ENCODE results near the gene ALOXE3. TPM values are rescaled to one million over a fixed set of nuclear protein-coding genes. Genes with fewer than 3 reads are reported as not detected.

Gene ALOXE3
- polyA plus RNA-seq, 2 of the 4 experiments (the other 2 are of a cell fraction), result 0.35 to 0.40 TPM

DNA sequence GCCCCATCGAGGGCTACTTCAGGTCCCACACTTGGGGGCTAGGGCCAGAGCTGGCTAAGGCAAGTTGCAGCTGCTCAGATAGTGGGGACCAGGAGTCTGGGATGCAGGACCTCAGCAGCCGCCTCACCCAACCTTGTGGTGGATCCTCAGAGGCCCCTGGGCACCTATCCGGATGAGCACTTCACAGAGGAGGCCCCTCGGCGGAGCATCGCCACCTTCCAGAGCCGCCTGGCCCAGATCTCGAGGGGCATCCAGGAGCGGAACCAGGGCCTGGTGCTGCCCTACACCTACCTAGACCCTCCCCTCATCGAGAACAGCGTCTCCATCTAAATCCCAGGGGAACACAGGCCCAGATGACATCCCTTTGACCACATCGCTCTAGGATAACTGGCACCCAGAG, 70.1 kb downstream of the ALOXE3 start:
- CTCF ChIA-PET, result interaction anchor here (0.8 to 11.7 kb wide), 6 partner anchors 10 to 183 kb away, joined by 3 to 229 read pairs (median 8); no protein-coding TSS in a partner anchor
- no peak for FAIRE-seq
- WGBS (ENCODE audit: missing lambda C conversion rate), result 78% methylated on average over 12 of the region's 12 CpGs

DNA sequence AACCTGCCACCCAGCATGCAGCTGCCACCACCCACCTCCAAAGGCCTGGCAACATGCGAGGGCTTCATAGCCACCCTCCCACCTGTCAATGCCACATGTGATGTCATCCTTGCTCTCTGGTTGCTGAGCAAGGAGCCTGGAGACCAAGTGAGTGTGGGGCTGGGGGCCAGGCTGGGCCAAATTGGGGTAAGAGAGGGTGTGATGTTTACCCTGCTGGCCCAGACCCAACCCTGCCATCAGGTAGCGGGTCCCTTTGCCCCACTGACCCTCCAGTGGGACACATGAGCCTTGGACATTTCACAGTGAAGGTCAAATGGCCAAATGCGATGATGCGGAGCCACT, 70.6 kb downstream of the ALOXE3 start:
- DNase-seq (ENCODE audit: low read depth in 1 of 2, low spot score in 1 of 2) (no peak), FAIRE-seq (no peak), ATAC-seq (no peak)
- H3K4me3 ChIP-seq, result no peak overlapping the region
- no peak overlapping the region for H3K4me2 ChIP-seq
- no peaks in the 10 kb centered on the region for H3K4me1 ChIP-seq
- CTCF ChIA-PET, result interaction anchor here (0.8 to 11.7 kb wide), 9 partner anchors 10 to 185 kb away, joined by 3 to 229 read pairs (median 5); no protein-coding TSS in a partner anchor
- POLR2A ChIA-PET, result no interaction called here
- WGBS (ENCODE audit: missing lambda C conversion rate), result 70% methylated on average over 4 of the region's 4 CpGs
- no peak for TF ChIP-seq EHMT2 (IDR thresholded peaks at IDR 0.05; ENCODE audit: low read depth)
- TF ChIP-seq, protein P1, sequence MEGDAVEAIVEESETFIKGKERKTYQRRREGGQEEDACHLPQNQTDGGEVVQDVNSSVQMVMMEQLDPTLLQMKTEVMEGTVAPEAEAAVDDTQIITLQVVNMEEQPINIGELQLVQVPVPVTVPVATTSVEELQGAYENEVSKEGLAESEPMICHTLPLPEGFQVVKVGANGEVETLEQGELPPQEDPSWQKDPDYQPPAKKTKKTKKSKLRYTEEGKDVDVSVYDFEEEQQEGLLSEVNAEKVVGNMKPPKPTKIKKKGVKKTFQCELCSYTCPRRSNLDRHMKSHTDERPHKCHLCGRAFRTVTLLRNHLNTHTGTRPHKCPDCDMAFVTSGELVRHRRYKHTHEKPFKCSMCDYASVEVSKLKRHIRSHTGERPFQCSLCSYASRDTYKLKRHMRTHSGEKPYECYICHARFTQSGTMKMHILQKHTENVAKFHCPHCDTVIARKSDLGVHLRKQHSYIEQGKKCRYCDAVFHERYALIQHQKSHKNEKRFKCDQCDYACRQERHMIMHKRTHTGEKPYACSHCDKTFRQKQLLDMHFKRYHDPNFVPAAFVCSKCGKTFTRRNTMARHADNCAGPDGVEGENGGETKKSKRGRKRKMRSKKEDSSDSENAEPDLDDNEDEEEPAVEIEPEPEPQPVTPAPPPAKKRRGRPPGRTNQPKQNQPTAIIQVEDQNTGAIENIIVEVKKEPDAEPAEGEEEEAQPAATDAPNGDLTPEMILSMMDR (IDR thresholded peaks at IDR 0.05), result no peak
- H3K27ac ChIP-seq, result no peak overlapping the region
- H3K9me3 ChIP-seq, result no peaks in the 10 kb centered on the region

More for the DNA sequence above, 70.1 kb downstream of the ALOXE3 start:
- Histone ChIP-seq H3K9me3 (no peaks in the 10 kb centered on the region), H3K4me1 (no peaks in the 10 kb centered on the region), H3K4me2 (no peak overlapping the region), H3K27ac (no peak overlapping the region), H3K4me3 (no peak overlapping the region)
- DNase-seq (ENCODE audit: low read depth in 1 of 2, low spot score in 1 of 2) (no peak), ATAC-seq (no peak)
- TF ChIP-seq SMC3 (IDR thresholded peaks at IDR 0.05) (no peak), CEBPB (IDR thresholded peaks at IDR 0.05) (no peak), FOSB (CRISPR knock-in tag; IDR thresholded peaks at IDR 0.05) (no peak), RNF2 (IDR thresholded peaks at IDR 0.05; ENCODE audit: borderline replicate concordance, low read depth) (no peak), ZNF302 (CRISPR knock-in tag; IDR thresholded peaks at IDR 0.05) (no peak), CBX2 (IDR thresholded peaks at IDR 0.05; ENCODE audit: borderline replicate concordance, low read depth) (no peak), KDM1A (IDR thresholded peaks at IDR 0.05; ENCODE audit: low read depth) (no peak), PHF8 (IDR thresholded peaks at IDR 0.05; ENCODE audit: borderline replicate concordance, low read depth) (no peak), NR3C1 (IDR thresholded peaks at IDR 0.05) (no peak), MAZ (IDR thresholded peaks at IDR 0.05; ENCODE audit: borderline replicate concordance, low read depth, low read length) (no peak), RCOR1 (IDR thresholded peaks at IDR 0.05; ENCODE audit: low read depth, low read length) (no peak), BHLHE40 (IDR thresholded peaks at IDR 0.05; ENCODE audit: low read depth, low read length) (no peak), HOXB5 (CRISPR knock-in tag; IDR thresholded peaks at IDR 0.05) (no peak), HEYL (CRISPR knock-in tag; IDR thresholded peaks at IDR 0.05) (no peak), SREBF2 (IDR thresholded peaks at IDR 0.05) (no peak), RFX5 (IDR thresholded peaks at IDR 0.05) (no peak), POLR2AphosphoS2 (conservative IDR thresholded peaks at IDR 0.05; ENCODE audit: low read length) (no peak)
- TF ChIP-seq, protein P2, sequence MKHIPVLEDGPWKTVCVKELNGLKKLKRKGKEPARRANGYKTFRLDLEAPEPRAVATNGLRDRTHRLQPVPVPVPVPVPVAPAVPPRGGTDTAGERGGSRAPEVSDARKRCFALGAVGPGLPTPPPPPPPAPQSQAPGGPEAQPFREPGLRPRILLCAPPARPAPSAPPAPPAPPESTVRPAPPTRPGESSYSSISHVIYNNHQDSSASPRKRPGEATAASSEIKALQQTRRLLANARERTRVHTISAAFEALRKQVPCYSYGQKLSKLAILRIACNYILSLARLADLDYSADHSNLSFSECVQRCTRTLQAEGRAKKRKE (CRISPR knock-in tag; IDR thresholded peaks at IDR 0.05; ENCODE audit: low read depth), result no peak
- TF ChIP-seq, protein P3, sequence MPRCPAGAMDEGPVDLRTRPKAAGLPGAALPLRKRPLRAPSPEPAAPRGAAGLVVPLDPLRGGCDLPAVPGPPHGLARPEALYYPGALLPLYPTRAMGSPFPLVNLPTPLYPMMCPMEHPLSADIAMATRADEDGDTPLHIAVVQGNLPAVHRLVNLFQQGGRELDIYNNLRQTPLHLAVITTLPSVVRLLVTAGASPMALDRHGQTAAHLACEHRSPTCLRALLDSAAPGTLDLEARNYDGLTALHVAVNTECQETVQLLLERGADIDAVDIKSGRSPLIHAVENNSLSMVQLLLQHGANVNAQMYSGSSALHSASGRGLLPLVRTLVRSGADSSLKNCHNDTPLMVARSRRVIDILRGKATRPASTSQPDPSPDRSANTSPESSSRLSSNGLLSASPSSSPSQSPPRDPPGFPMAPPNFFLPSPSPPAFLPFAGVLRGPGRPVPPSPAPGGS (IDR thresholded peaks at IDR 0.05), result no peak
- TF ChIP-seq, protein P1 (IDR thresholded peaks at IDR 0.05), result no peak
- POLR2A ChIA-PET, result no interaction called here

Data from A549 (cell line).